Occipital lobe (tissue), 2 donors: Measurements from ENCODE around the gene PPIL1. TPM values are rescaled to one million over a fixed set of nuclear protein-coding genes. Genes with fewer than 3 reads are reported as not detected.

Source experiments
- DNase-seq: peaks from one replicate; lab custom pipeline; 2025; lab: John Stamatoyannopoulos, UW
- total RNA-seq: library from RNA; depleted of rRNA; stranded (reverse); fragments of >200 nt; gene quantifications from one replicate; pipeline ENCODE4 v1.2.3, GENCODE V29; 2014

Gene PPIL1
- total RNA-seq, 1 donor from 2014 or later: 35.7 TPM

- DNase-seq: no peak
These were observed 38.2 kb downstream of the PPIL1 start for GRCh38 chr6:36836111-36837021.

GRCh38 chr6:36834576-36835341 is 39.8 kb downstream of the PPIL1 start:
- DNase-seq: no peak

DNA sequence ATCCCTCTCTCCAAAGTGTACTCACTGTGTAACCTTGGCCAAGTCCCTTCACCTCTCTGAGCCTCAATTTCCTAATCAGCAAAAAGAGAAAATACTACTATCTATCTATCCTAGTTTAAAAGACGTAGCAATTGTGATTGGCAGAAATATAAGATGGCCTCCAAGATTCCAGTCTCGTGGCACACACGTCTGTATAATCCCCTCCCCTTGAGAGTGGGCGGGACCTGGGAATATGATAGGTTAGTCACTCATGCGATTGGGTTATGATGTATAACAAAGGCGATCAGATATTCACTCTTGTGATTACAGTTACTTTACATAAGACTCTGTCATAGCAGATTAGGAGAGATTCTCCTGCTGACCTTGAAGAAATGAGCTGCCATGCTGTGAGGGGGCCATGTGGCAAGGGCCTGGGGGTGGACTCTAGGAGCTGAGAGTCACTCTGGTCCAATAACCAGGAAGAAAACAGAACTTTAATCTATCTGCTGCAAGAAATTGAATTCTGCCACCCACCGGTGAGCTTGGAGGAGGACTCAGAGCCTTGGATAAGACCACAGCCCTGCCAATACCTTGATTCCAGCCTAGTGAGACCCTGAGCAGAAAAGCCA is 41.3 kb downstream of the PPIL1 start:
- DNase-seq: no peak

DNA sequence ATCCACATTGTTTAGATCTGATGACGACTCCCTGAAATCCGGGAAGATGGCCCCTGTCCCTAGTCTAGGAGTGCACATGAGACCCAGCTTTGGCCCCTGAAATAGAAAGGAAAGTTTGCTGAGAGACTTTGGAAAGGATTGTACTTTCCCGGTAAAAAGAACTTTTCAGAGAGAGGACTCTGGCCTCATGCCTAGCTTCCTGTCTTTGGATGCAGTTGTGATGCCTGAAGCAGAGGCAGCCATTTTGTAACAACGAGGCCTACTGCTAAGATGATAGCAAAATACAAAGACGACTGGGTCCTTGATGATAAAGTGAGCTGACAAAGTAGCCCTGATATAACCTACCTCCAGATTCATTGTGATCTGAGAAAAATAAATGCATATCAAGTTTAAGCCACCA is 42.3 kb downstream of the PPIL1 start:
- DNase-seq: no peak

GRCh38 chr6:36830577-36830976 is 44.0 kb downstream of the PPIL1 start:
- no peak for DNase-seq

GRCh38 chr6:36829919-36830544 is 44.6 kb downstream of the PPIL1 start:
- no peak for DNase-seq

- DNase-seq: no peak
These were observed 47.1 kb downstream of the PPIL1 start for GRCh38 chr6:36827261-36828079.

GRCh38 chr6:36826520-36827227 is 47.9 kb downstream of the PPIL1 start:
- DNase-seq: no peak

DNA sequence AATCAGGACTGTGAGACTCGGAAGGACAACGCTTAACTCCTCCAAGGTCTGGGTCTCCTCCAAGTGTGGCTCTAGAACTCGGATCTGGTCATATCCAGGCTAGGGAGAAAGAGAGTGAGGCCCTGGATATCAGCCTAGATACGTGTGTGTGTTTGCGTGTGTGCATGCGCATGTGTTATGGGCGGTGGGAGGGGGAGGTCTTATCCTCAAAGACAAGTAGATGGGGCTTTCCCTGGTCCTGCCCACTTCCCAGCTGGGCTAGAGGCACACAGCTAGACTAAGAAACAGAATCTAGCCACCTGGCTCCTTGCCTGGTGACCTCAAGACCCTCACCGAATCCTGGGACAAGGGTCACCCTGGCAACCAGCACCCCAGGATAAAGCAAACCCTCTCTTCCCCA is 48.6 kb downstream of the PPIL1 start:
- no peak for DNase-seq

GRCh38 chr6:36825452-36825851 is 49.2 kb downstream of the PPIL1 start:
- DNase-seq: no peak

GRCh38 chr6:36824253-36824652 is 50.4 kb downstream of the PPIL1 start:
- no peak for DNase-seq

- DNase-seq: no peak
These were observed 51.0 kb downstream of the PPIL1 start for GRCh38 chr6:36823421-36824096.

GRCh38 chr6:36822506-36823269 is 51.9 kb downstream of the PPIL1 start:
- DNase-seq: no peak

- DNase-seq: no peak
These were observed 52.8 kb downstream of the PPIL1 start for GRCh38 chr6:36821581-36822335.

GRCh38 chr6:36820700-36821580 is 53.7 kb downstream of the PPIL1 start:
- DNase-seq: no peak

GRCh38 chr6:36818756-36819155 is 55.8 kb downstream of the PPIL1 start:
- no peak for DNase-seq

DNA sequence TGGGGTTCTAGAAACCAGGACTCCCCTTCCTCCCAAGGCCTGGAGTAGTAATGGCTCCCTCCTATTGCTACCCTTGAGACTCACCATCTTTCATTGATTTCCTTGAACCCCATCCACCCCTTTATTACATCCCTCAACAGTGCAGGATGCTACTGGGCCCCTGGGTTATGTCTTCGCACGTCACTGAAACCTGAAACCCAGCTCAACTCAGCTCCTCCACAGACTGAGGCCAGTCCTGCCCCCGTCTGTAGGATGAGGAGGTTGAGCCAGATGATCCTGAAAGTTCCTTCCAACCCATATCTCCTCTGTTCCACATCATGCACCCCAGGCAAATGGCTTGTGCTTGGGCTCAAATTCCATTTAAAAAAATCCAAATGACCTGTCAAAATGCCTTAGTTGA is 56.8 kb downstream of the PPIL1 start:
- no peak for DNase-seq
